H9 (cell line): ENCODE measurements around the gene PREX1. TPM values are rescaled to one million over a fixed set of nuclear protein-coding genes. Genes with fewer than 3 reads are reported as not detected.

Experiments
- DNase-seq: peaks from one replicate; pipeline ENCODE4 v3.0.0-alpha.2; 2017
- H2AFZ ChIP-seq: one replicate; pipeline ENCODE4 v1.6.1; 2013; ENCODE audit warnings: mild to moderate bottlenecking, low read length, control low read depth, moderate library complexity
- H2AK5ac ChIP-seq: 2 replicates; pipeline ENCODE4 v1.6.1; 2013; ENCODE audit warnings: low read length, control low read depth, mixed read lengths; ENCODE audit not compliant: insufficient read length
- H2BK120ac ChIP-seq: one replicate; pipeline ENCODE4 v1.6.1; 2013; ENCODE audit warnings: low read depth, mild to moderate bottlenecking, low read length, control low read depth, inconsistent platforms; ENCODE audit not compliant: poor library complexity, severe bottlenecking
- H2BK12ac ChIP-seq: 2 replicates; pipeline ENCODE4 v1.6.1; 2013; ENCODE audit warnings: low read length, control low read depth, mixed read lengths, low read depth; ENCODE audit not compliant: insufficient read length
- H2BK15ac ChIP-seq: 2 replicates; pipeline ENCODE4 v1.6.1; 2013; ENCODE audit warnings: low read depth, low read length, control low read depth
- H2BK20ac ChIP-seq: one replicate; pipeline ENCODE4 v1.6.1; 2013; ENCODE audit warnings: low read depth, mild to moderate bottlenecking, low read length, control low read depth, inconsistent platforms; ENCODE audit not compliant: poor library complexity, severe bottlenecking
- H2BK5ac ChIP-seq: 2 replicates; pipeline ENCODE4 v1.6.1; 2013; ENCODE audit warnings: low read length, control low read depth, mixed read lengths; ENCODE audit not compliant: insufficient read length
- H3K14ac ChIP-seq: 2 replicates; pipeline ENCODE4 v1.6.1; 2013; ENCODE audit warnings: low read length, control low read depth; ENCODE audit not compliant: insufficient read depth
- H3K18ac ChIP-seq: 2 replicates; pipeline ENCODE4 v1.6.1; 2013; ENCODE audit warnings: low read depth, mild to moderate bottlenecking, mixed read lengths, low read length, control low read depth; ENCODE audit not compliant: insufficient read length
- H3K23ac ChIP-seq: 2 replicates; pipeline ENCODE4 v1.6.1; 2013; ENCODE audit warnings: low read length, control low read depth, mixed read lengths, low read depth; ENCODE audit not compliant: insufficient read length
- H3K23me2 ChIP-seq: 2 replicates; pipeline ENCODE4 v1.6.1; 2013; ENCODE audit warnings: low read depth, mild to moderate bottlenecking, mixed read lengths, low read length, control low read depth; ENCODE audit not compliant: insufficient read length, poor library complexity, severe bottlenecking
- H3K27ac ChIP-seq: 2 replicates; pipeline ENCODE4 v1.5.1; 2013; ENCODE audit warnings: low read length, control low read depth, mixed read lengths, low read depth; ENCODE audit not compliant: insufficient read length
- H3K27me3 ChIP-seq: 2 replicates; pipeline ENCODE4 v1.6.1; 2013; ENCODE audit warnings: low read length, control low read depth, inconsistent platforms; ENCODE audit not compliant: insufficient read depth
- H3K4ac ChIP-seq: 2 replicates; pipeline ENCODE4 v1.6.1; 2013; ENCODE audit warnings: low read depth, mild to moderate bottlenecking, control low read depth, inconsistent platforms, low read length, moderate library complexity
- H3K4me1 ChIP-seq: 2 replicates; pipeline ENCODE4 v1.6.1; 2013; ENCODE audit warnings: low read length, control low read depth, inconsistent platforms; ENCODE audit not compliant: insufficient read depth
- H3K4me2 ChIP-seq: 2 replicates; pipeline ENCODE4 v1.6.1; 2013; ENCODE audit warnings: low read length, control low read depth, mixed read lengths; ENCODE audit not compliant: insufficient read length, insufficient read depth
- H3K56ac ChIP-seq: 2 replicates; pipeline ENCODE4 v1.6.1; 2013; ENCODE audit warnings: low read depth, mild to moderate bottlenecking, mixed read lengths, low read length, control low read depth; ENCODE audit not compliant: insufficient read length
- H3K79me1 ChIP-seq: 2 replicates; pipeline ENCODE4 v1.6.1; 2013; ENCODE audit warnings: low read depth, mild to moderate bottlenecking, moderate library complexity, low read length, control low read depth, inconsistent platforms; ENCODE audit not compliant: insufficient read depth, poor library complexity, severe bottlenecking
- H3K79me2 ChIP-seq: 2 replicates; pipeline ENCODE4 v1.6.1; 2013; ENCODE audit warnings: low read length, control low read depth, inconsistent platforms; ENCODE audit not compliant: insufficient read depth
- H3K9ac ChIP-seq: 2 replicates; pipeline ENCODE4 v1.6.1; 2013; ENCODE audit warnings: low read length, control low read depth, mixed read lengths; ENCODE audit not compliant: insufficient read length; ENCODE audit errors: extremely low read depth
- H3K9me3 ChIP-seq: one replicate; pipeline ENCODE4 v1.6.1; 2013; ENCODE audit warnings: low read depth, low read length, inconsistent platforms; ENCODE audit not compliant: control insufficient read depth
- H3T11ph ChIP-seq: one replicate; pipeline ENCODE4 v1.6.1; 2013; ENCODE audit warnings: mild to moderate bottlenecking, low read length, control low read depth, inconsistent platforms
- H4K20me1 ChIP-seq: one replicate; pipeline ENCODE4 v1.6.1; 2013; ENCODE audit not compliant: control insufficient read depth, insufficient read length, insufficient read depth
- H4K5ac ChIP-seq: 2 replicates; pipeline ENCODE4 v1.6.1; 2013; ENCODE audit warnings: low read depth, mild to moderate bottlenecking, mixed read lengths, low read length, control low read depth; ENCODE audit not compliant: insufficient read length
- H4K8ac ChIP-seq: replicated peaks from 2 replicates; pipeline ENCODE4 v1.6.1; 2013; ENCODE audit warnings: low read length, control low read depth, mixed read lengths, low read depth; ENCODE audit not compliant: insufficient read length
- H4K91ac ChIP-seq: 2 replicates; pipeline ENCODE4 v1.6.1; 2013; ENCODE audit warnings: low read depth, mild to moderate bottlenecking, moderate library complexity, mixed read lengths, low read length, control low read depth; ENCODE audit not compliant: insufficient read length
- H3K27ac Mint-ChIP-seq, 3 experiments: 2 replicates in 2 of 3; 3 replicates in 1 of 3; pipeline ENCODE4 v1.8.0; 2020 to 2021; ENCODE audit warnings: mixed read lengths in 3 of 3, mild to moderate bottlenecking in 1 of 3, moderate library complexity in 1 of 3
- H3K27me3 Mint-ChIP-seq: 2 replicates; pipeline ENCODE4 v1.8.0; 2021; ENCODE audit warnings: low read depth, mild to moderate bottlenecking, moderate library complexity, mixed read lengths
- H3K36me3 Mint-ChIP-seq, 3 experiments: 2 replicates in 2 of 3; 3 replicates in 1 of 3; pipeline ENCODE4 v1.8.0; 2020 to 2021; ENCODE audit warnings: low read depth in 3 of 3, mixed read lengths in 3 of 3; ENCODE audit not compliant: insufficient read depth in 1 of 3
- H3K4me1 Mint-ChIP-seq, 2 experiments: 2 replicates each; pipeline ENCODE4 v1.8.0; 2020; ENCODE audit warnings: mixed read lengths in 2 of 2
- H3K4me3 Mint-ChIP-seq, 2 experiments: 2 replicates in 1 of 2; 3 replicates in 1 of 2; pipeline ENCODE4 v1.8.0; 2020 to 2021; ENCODE audit warnings: mild to moderate bottlenecking in 2 of 2, mixed read lengths in 2 of 2, moderate library complexity in 1 of 2
- H3K9me3 Mint-ChIP-seq, 2 experiments: 2 replicates in 1 of 2; 3 replicates in 1 of 2; pipeline ENCODE4 v1.8.0; 2020; ENCODE audit warnings: mild to moderate bottlenecking in 2 of 2, mixed read lengths in 2 of 2, moderate library complexity in 1 of 2
- WGBS: extraction: QIAGEN DNeasy Blood & Tissue Kit; methylation state at CpG from one replicate; pipeline ENCODE4 v1.1.7; 2013; ENCODE audit warnings: missing lambda C conversion rate, low lambda C conversion rate, mixed read lengths; ENCODE audit not compliant: insufficient read length; ENCODE audit errors: extremely low coverage; 5-methylcytosine and 5-hydroxymethylcytosine counted together
- total RNA-seq: library from RNA; stranded (reverse); gene quantifications from 2 replicates; pipeline ENCODE4 v1.2.1, GENCODE V29; 2021
- TF ChIP-seq, protein P1 (sequence below): fragments of 200-600 bp; sonication (generic); conservative IDR thresholded peaks from 3 replicates; pipeline ENCODE4 v1.8.0; 2021; ENCODE audit warnings: antibody characterized with exemption, mild to moderate bottlenecking

The PREX1 gene
- total RNA-seq, 1 experiment from 2014 or later: 6.6 TPM

DNA sequence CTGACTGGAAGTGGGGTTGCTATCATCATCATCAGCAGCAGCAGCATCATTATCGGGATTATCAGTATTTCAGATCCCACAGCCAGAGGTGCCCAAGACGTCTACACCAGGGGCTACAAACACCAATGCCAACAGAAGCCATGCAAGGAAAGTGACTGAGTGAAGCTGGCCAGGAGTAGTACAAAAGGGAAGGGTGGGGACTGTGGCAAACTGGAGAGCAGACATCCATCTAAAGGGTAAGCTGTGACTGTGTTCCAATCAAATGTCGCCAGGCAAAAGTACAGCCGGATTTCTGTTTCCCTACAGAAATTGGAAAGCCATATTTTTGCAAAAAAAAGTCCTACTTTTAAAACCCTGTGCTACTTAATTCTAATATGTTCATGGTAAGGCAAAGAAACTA lies 50.0 kb downstream of the PREX1 start:
- Histone ChIP-seq H3K79me1 (no peaks in the 10 kb centered on the region), H3K14ac (no peak overlapping the region), H3K18ac (no peak overlapping the region), H3K23me2 (no peaks in the 10 kb centered on the region), H3K4me2 (no peak overlapping the region), H2BK5ac (no peak overlapping the region), H3K4me1 (no peaks in the 10 kb centered on the region), H3T11ph (no peak overlapping the region), H3K56ac (no peak overlapping the region), H3K27me3 (no peaks in the 10 kb centered on the region), H4K91ac (no peak overlapping the region), H3K23ac (no peak overlapping the region), H4K20me1 (no peaks in the 10 kb centered on the region), H3K9me3 (no peaks in the 10 kb centered on the region), H2BK15ac (no peak overlapping the region), H4K8ac (no peak overlapping the region), H4K5ac (no peak overlapping the region), H2AFZ (no peak overlapping the region), H2BK20ac (no peak overlapping the region), H2AK5ac (no peak overlapping the region), H3K27ac (no peak overlapping the region), H2BK12ac (no peak overlapping the region), H2BK120ac (no peak overlapping the region), H3K79me2 (no peaks in the 10 kb centered on the region), H3K4ac (no peak overlapping the region), H3K9ac (no peak overlapping the region)
- Mint-ChIP-seq H3K36me3 (peaks cover 4 to 24% (median 11%) of the 10 kb centered on the region in 3 experiments; a peak in 6 of 7 replicates), H3K4me3 (no peak overlapping the region), H3K27me3 (peaks cover 3% of the 10 kb centered on the region; the same call in 1 of the 2 replicates), H3K9me3 (peaks cover 24 to 31% of the 10 kb centered on the region in 2 experiments), H3K4me1 (peaks cover 0 to 3% of the 10 kb centered on the region in 2 experiments; a peak in 1 of 4 replicates), H3K27ac (no peak overlapping the region)
- DNase-seq: no peak
- TF ChIP-seq, protein P1, sequence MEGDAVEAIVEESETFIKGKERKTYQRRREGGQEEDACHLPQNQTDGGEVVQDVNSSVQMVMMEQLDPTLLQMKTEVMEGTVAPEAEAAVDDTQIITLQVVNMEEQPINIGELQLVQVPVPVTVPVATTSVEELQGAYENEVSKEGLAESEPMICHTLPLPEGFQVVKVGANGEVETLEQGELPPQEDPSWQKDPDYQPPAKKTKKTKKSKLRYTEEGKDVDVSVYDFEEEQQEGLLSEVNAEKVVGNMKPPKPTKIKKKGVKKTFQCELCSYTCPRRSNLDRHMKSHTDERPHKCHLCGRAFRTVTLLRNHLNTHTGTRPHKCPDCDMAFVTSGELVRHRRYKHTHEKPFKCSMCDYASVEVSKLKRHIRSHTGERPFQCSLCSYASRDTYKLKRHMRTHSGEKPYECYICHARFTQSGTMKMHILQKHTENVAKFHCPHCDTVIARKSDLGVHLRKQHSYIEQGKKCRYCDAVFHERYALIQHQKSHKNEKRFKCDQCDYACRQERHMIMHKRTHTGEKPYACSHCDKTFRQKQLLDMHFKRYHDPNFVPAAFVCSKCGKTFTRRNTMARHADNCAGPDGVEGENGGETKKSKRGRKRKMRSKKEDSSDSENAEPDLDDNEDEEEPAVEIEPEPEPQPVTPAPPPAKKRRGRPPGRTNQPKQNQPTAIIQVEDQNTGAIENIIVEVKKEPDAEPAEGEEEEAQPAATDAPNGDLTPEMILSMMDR: no peak
- no CpG with 5 or more reads among the region's 4 CpGs for WGBS
